HK-2 (cell line): ENCODE results near the gene ATP5IF1.

ENCODE experiments used
- DNase-seq: peaks from one replicate; pipeline ENCODE4 v3.0.0-alpha.2; 2018; ENCODE audit not compliant: unreplicated experiment

Gene ATP5IF1

GRCh38 chr1:28236656-28237322 is 865 bp downstream of the ATP5IF1 start:
- DNase-seq, result no peak

GRCh38 chr1:28239004-28239403 is 3.1 kb downstream of the ATP5IF1 start:
- DNase-seq, result no peak

DNA sequence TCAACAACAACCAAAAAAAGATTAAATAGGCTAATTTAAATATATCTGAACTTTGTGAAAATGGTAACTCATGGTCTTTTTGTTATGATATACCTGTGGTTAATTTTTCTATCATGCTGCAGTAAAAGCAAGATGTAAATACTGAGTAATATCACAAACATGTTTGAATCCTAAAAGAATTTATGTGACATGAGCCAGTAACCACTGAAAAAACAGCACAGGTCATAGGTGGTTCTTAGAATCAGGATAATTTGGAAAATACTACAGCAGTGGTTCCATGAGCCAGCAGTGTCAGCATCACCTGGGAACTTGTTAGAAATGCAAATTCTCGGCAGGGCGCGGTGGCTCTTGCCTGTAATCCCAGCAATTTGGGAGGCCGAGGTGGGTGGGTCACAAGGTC is 4.1 kb downstream of the ATP5IF1 start:
- no peak for DNase-seq

GRCh38 chr1:28241638-28242241 is 5.8 kb downstream of the ATP5IF1 start:
- no peak for DNase-seq

- DNase-seq, result no peak
Observed at GRCh38 chr1:28243685-28244311, 7.9 kb downstream of the ATP5IF1 start.

GRCh38 chr1:28244549-28245251 is 8.8 kb downstream of the ATP5IF1 start:
- DNase-seq, result no peak

- no peak for DNase-seq
Observed at GRCh38 chr1:28246427-28246832, 10.5 kb downstream of the ATP5IF1 start.

DNA sequence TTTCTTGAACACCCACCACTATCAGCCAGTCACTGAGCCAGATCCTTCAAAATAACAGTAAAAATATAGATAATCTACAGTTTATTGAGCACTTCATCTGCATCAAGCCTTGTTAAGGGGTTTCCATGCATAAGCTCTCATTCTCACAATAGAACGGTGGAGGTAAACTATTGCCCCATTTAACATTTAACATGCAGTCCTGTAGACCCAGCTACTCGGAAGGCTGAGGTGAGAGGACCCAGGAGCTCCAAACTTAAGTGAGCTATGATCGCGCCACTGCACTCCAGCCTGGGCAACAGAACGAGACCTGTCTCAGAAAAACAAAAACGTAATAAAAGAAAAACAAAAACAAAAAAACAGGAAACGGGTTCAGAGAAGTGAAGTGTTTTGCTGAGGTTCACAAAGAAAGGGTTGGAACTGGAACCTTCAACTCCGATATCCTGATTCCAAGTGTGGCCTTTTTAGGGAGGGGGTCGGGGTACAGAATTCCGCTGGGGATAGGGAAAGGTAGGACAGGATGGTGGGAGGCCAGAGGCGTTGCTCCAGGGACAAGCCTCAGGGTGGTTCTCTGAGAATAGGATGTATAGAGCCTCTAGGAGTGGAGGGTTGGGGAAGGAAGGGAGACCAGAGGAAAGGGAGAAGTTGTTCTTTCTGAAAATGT is 11.8 kb downstream of the ATP5IF1 start:
- DNase-seq, result no peak

DNA sequence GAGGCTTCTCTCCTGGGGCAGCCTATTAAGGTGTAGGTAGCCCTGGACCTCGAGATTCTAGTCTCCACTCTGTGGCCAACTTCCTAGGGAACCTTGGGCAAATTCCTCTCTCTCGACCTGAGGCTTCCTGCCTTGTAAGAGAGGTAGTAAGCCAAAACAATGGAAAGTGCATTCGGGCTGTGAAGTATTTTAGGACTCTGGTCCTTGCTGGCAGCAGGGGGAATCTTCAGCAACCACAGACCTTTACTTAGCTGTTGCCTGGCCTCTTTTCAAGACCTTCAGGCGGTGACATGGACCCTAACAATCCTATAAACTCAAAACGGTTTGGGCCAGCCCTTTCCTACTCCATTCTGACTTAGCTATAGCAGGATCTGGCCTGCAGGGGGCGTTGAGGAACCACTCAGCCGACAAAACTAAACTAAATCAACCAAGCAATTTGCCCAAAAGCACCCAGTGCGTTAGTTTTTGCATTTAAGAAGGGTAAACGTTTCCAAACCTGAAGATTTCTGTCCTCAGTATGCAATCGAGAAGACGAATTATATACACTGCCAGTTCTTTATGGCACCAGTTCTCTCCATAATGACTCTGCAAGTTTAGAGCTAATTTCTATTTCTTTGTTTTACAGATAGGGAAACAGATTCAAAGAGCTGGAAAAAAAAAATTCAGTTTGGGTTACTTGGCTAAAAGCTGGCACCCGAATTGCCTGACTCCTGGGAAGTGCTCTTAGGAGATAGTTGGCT is 12.5 kb downstream of the ATP5IF1 start:
- peak; percentile 82 for DNase-seq

DNA sequence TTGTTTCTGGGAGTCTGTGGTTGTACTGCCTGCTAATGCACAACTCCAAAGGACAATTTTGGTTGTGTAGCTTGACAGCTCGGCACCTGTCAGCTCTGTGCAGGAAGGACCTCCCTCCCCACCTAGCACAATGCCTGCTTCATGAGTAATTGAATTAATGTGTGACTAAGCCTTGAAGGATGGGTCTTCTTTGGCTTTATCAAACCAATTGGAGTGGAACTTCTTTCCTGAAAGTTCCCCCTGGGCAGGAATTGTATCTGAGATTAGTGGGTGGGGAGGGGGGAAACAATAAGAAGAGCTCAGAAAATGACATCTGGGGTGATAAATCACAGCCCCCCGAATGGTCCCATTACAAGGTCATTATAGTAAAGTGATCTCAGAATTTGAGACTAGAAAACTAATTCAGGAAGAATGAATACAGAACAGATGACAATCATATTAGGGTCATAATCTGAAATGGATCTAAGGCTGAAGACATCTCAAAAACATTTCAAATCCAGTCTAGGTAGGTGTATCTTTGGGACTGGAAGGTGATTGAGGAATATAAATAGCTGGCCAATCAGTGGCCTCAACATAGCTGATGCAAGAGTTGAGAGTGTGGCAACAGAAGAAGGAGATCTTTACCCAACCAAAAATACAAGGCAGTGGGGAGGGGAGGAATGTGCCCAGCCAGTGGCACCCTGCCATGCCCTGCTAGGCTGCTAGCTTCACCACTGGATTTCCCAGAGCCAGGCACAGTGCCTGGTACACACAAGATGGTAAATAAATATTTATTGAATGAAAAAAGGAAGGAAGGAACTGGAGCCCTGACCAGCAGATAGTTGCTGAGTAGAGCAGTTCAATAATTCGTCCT is 13.3 kb downstream of the ATP5IF1 start:
- peak; percentile 59 for DNase-seq

- DNase-seq, result no peak
Observed at GRCh38 chr1:28249866-28250295, 14.0 kb downstream of the ATP5IF1 start.

- DNase-seq, result no peak
Observed at GRCh38 chr1:28256197-28256827, 20.4 kb downstream of the ATP5IF1 start.

DNA sequence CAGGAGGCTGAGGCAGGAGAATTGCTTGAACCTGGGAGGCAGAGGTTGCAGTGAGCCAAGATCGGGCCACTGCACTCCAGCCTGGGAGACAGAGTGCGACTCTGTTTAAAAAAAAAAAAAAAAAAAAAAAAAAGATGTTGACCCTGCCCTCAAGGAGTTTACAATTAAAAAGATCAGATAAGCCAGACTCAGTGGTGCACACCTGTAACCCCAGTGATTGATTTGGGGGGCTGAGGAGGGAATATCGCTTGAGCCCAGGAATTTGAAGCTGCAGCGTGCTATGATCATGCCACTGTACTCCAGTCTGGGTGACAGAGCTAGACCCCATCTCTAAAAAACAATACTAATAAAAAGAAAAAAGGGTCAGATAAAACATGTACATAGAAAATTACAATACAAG is 21.8 kb downstream of the ATP5IF1 start:
- DNase-seq, result no peak

DNA sequence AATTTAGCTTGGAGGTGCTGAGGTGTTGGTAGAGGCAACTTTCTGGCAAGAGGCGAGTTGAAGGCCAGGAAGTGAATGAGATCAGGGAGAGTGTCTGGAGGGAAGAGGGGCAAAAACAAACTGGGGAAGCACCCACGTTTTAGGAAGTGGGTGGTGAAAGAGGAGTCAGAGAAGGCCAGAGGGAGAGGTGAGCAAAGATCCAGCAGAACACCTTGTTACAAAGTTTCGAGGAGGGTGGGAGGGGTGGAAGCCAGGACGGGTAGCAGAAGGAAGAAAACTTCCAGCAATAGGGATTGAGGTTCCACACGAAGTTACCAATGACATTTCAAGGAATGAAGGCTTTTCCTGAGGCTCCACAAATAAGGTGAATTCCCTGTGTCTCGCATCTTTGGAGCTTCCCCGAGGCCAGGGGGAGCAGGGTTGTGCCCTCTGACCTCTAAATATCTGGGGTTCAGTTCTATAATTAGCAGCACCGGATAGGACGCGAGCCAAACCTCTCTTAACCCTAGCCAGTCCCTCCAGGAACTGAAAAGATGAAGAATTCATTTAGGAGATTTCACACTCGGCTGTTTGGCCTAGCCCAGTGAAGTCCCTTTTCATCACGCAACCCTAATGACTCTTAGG is 22.8 kb downstream of the ATP5IF1 start:
- DNase-seq, result no peak

- peak; percentile 99 for DNase-seq
Observed at GRCh38 chr1:28259252-28259933, 23.5 kb downstream of the ATP5IF1 start, which contains the start of gene SESN2. Gene SESN2 (plus strand): TSS chr1:28259518. CDS start chr1:28259848, 330 bp downstream.

DNA sequence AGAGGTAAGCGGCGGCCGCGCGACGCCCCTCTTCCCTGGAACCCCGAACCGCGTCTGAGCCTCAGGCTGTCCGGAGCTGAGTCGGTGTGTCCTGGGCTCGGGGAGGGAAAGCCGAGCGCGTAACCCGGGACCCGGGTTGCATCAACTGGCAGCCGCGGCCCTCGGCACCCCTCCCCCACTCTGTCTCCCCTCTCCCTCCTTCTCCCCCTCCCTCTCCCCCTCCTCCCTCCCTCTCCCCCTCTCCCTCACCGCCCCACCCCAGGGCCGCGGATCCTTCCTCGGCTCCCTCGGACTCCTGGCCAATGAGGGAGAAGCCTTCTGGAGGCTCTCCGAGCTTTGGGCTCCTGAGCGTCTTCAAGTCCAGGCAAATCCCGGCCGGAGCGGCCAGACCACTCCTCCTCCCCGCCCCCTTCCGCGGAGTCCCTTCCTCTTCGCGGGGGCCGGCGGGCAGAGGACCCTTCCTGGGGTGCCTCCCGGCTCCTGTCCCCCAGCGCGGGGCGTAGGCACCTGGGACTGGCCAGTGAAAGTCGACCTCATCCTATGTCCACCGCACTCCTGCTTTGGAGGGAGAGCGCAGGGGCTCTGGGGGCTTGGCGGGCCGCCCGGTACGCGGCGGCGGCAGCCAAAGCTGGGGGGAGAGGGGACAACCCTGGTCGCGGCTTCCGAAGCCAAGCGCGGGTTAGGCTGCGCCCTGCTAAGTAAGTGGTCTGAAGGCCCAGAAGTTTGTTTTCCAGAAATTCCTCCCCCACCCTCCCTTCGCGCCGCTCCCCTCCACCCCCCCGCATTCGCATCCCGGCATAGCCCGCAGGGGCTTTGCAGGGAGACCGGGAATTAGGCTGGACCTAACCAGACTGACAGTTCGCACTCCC is 24.2 kb downstream of the ATP5IF1 start:
- peak; percentile 66 for DNase-seq

GRCh38 chr1:28260803-28261174 is 24.9 kb downstream of the ATP5IF1 start:
- DNase-seq, result no peak

DNA sequence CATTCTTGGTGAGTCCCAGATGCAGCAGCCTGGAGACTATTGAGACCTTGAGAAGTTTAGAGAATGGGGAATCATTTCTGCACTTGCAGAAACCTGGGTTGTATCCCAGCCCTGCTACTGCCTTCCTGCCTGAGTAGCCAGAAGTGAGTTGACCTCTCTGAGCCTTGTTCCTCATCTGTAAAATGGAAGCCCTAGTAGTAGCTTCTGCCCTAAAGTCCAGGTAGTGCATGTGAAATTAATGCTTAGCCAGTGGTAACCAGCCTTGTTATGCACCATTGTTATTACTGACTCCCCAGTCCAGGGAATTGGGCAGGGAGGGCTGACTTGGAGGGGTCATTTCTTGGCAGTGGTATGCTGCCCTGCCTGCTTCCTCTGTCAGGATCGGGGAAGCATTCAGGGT is 29.0 kb downstream of the ATP5IF1 start:
- DNase-seq, result no peak
